Measurements from ENCODE around the gene OTUD4.

GRCh38 chr4:145196747-145197146, 16.4 kb upstream of the OTUD4 start:
- TF ChIP-seq BACH2 (CRISPR knock-in tag; IDR thresholded peaks at IDR 0.05; ENCODE audit: borderline replicate concordance) (no peak), CREB5 (CRISPR knock-in tag; IDR thresholded peaks at IDR 0.05; ENCODE audit: low read depth) (no peak), ZFP30 (CRISPR knock-in tag; IDR thresholded peaks at IDR 0.05) (no peak), ARNTL (CRISPR knock-in tag; IDR thresholded peaks at IDR 0.05; ENCODE audit: borderline replicate concordance, low read depth) (no peak), CSRNP3 (CRISPR knock-in tag; IDR thresholded peaks at IDR 0.05) (no peak), TSHZ2 (CRISPR knock-in tag; IDR thresholded peaks at IDR 0.05) (no peak), CSDC2 (CRISPR knock-in tag; IDR thresholded peaks at IDR 0.05) (no peak), OSR1 (CRISPR knock-in tag; IDR thresholded peaks at IDR 0.05) (no peak), ZFP3 (CRISPR knock-in tag; IDR thresholded peaks at IDR 0.05) (no peak), GLIS3 (CRISPR knock-in tag; IDR thresholded peaks at IDR 0.05) (no peak), POU6F1 (CRISPR knock-in tag; IDR thresholded peaks at IDR 0.05; ENCODE audit: borderline replicate concordance, low read depth) (no peak)
